Activated CD8-positive, alpha-beta memory T cell treated with anti-CD3 and anti-CD28 coated beads, Interleukin-2, amount 50 U/mL, for 48 hours (primary cell): Measurements from ENCODE around the gene CDRT4.
A peak's percentile ranks its signal among the peaks of the same experiment; 100 is the strongest.

Experiments used
- DNase-seq: peaks from one replicate; pipeline ENCODE4 v3.0.0-alpha.2; 2020

CDRT4 gene

GRCh38 chr17:15492186-15492585 lies 24.8 kb upstream of the CDRT4 start:
- no peak for DNase-seq

- DNase-seq = peak; percentile 67
Observed at GRCh38 chr17:15490634-15491261, 23.3 kb upstream of the CDRT4 start.

- DNase-seq = no peak
Observed at GRCh38 chr17:15488557-15488956, 21.1 kb upstream of the CDRT4 start.

- DNase-seq = no peak
Observed at GRCh38 chr17:15485045-15485444, 17.6 kb upstream of the CDRT4 start.

- DNase-seq = no peak
Observed at GRCh38 chr17:15483431-15483830, 16.0 kb upstream of the CDRT4 start.

- no peak for DNase-seq
Observed at GRCh38 chr17:15482476-15482875, 15.1 kb upstream of the CDRT4 start.

GRCh38 chr17:15481481-15481880 lies 14.1 kb upstream of the CDRT4 start:
- no peak for DNase-seq

- DNase-seq = no peak
Observed at GRCh38 chr17:15480204-15480603, 12.8 kb upstream of the CDRT4 start.

GRCh38 chr17:15479703-15480102 lies 12.3 kb upstream of the CDRT4 start:
- DNase-seq = no peak

GRCh38 chr17:15478845-15479244 lies 11.4 kb upstream of the CDRT4 start:
- no peak for DNase-seq

- no peak for DNase-seq
Observed at GRCh38 chr17:15475631-15476354, 8.4 kb upstream of the CDRT4 start.

- DNase-seq = no peak
Observed at GRCh38 chr17:15472891-15473290, 5.5 kb upstream of the CDRT4 start.

GRCh38 chr17:15470536-15470935 lies 3.1 kb upstream of the CDRT4 start:
- DNase-seq = no peak

- no peak for DNase-seq
Observed at GRCh38 chr17:15469260-15469659, 1.8 kb upstream of the CDRT4 start.

GRCh38 chr17:15468126-15468525 lies 705 bp upstream of the CDRT4 start:
- DNase-seq = no peak

- no peak for DNase-seq
Observed at GRCh38 chr17:15466131-15466530, 1.3 kb downstream of the CDRT4 start.

GRCh38 chr17:15465045-15465701 lies 2.2 kb downstream of the CDRT4 start:
- no peak for DNase-seq

- no peak for DNase-seq
Observed at GRCh38 chr17:15464231-15464985, 3.0 kb downstream of the CDRT4 start.

- no peak for DNase-seq
Observed at GRCh38 chr17:15462976-15463772, 4.2 kb downstream of the CDRT4 start.

- no peak for DNase-seq
Observed at GRCh38 chr17:15457723-15458094, 9.7 kb downstream of the CDRT4 start.

- no peak for DNase-seq
Observed at GRCh38 chr17:15456972-15457722, 10.3 kb downstream of the CDRT4 start.

GRCh38 chr17:15456496-15456895 lies 10.9 kb downstream of the CDRT4 start:
- DNase-seq = no peak
